Activated naive CD4-positive, alpha-beta T cell treated with anti-CD3 and anti-CD28 coated beads, Interleukin-2, amount 50 U/mL, for 72 hours (primary cell): ENCODE results near the gene SLC25A6. TPM values are rescaled to one million over a fixed set of nuclear protein-coding genes. Genes with fewer than 3 reads are reported as not detected.
"Not testable (repeated sequence)": the region's sequence is repeated elsewhere in the genome, so short reads cannot be mapped to it uniquely, and the experiment has no call there.

Experiments used
- ATAC-seq, 2 donors: fragments of 150-1000 bp; cut with Tn5 transposase; 2 replicates each; pipeline ENCODE4 v1.10.0; 2021; ENCODE audit warnings: mild to moderate bottlenecking in 2 of 2, moderate library complexity in 2 of 2
- DNase-seq, 2 donors: peaks; one replicate each; pipeline ENCODE4 v3.0.0; 2021 to 2022; ENCODE audit warnings: low spot score in 2 of 2
- H3K27ac Mint-ChIP-seq, 2 donors: one replicate each; pipeline ENCODE4 v1.8.0; 2022; ENCODE audit warnings: mild to moderate bottlenecking in 2 of 2, mixed read lengths in 2 of 2
- H3K36me3 Mint-ChIP-seq, 2 donors: one replicate each; pipeline ENCODE4 v1.8.0; 2022; ENCODE audit warnings: mixed read lengths in 2 of 2
- H3K9me3 Mint-ChIP-seq, 2 donors: one replicate each; pipeline ENCODE4 v1.8.0; 2022; ENCODE audit warnings: mixed read lengths in 2 of 2
- total RNA-seq, 2 donors: library from RNA; stranded (reverse); gene quantifications; one replicate each; pipeline ENCODE4 v1.2.3, GENCODE V29; 2022

The SLC25A6 gene
- 100 to 1,000 TPM; 382 to 645 TPM for total RNA-seq

DNA sequence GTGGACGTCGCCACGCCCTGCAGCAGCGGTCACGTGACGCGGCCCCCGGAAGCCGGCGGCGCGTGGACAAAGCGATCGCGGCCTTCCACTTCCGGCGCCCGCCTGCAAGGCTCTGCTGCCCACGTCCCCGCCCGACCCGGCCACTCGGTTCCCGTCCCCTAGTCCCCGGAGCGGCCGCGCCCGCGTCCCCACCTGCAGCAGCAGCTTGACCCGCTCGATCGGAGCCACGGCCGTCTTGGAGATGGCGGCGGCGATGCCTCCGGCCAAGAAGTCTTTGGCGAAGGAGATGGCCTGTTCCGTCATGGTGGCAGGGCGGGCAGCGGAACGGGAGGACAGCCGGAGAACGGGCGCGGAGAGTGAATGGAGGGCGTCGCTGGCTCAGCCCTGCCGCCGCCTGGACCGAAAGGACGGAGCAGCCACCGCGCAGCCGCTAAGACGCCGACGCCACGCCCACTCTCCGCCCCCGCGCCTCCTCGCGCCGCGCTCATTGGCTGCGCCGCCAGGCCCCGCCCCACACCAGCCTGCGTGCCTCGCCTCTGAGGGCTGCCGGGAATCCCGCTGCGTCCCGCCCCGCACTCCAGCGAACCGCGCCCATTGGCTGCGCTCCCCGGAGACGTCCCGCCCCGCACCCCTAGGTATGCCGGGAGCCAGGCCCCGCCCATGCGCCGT, at the start of gene SLC25A6:
Gene SLC25A6, minus strand, starts transcription at position 407 of the 669 bp plus-strand sequence. Its CDS starts 104 bp downstream, at position 303.
- Mint-ChIP-seq H3K27ac (peak within 1 kb of the TSS; percentile 97 to 99), H3K36me3 (peaks cover 47 to 59% of the 10 kb centered on the region in 2 donors), H3K9me3 (no peaks in the 10 kb centered on the region)
- peak; percentile 100 for DNase-seq
- peak; percentile 97 for ATAC-seq

DNA sequence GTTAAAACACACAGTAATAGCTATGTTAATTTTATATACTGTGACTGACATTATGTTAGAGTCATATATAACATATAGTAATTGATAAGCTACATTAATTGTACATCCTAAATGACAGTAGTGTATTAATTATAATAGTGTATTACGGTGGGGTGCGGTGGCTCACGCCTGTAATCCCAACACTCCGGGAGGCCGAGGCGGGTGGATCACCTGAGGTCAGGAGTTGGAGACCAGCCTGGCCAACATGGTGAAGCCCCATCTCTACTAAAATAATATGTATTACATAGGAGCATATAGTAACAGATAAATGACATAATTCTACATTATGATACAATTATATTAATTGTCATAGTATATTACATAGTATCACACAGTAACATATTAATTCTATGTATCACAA, 48.6 kb upstream of the SLC25A6 start:
- no peak for ATAC-seq
- no peak overlapping the region for H3K27ac Mint-ChIP-seq
- DNase-seq, result peak in 1 of 2 donors; percentile 35
- H3K9me3 Mint-ChIP-seq, result peaks cover 18 to 19% of the 10 kb centered on the region in 2 donors
- H3K36me3 Mint-ChIP-seq, result peaks cover 52 to 60% of the 10 kb centered on the region in 2 donors

DNA sequence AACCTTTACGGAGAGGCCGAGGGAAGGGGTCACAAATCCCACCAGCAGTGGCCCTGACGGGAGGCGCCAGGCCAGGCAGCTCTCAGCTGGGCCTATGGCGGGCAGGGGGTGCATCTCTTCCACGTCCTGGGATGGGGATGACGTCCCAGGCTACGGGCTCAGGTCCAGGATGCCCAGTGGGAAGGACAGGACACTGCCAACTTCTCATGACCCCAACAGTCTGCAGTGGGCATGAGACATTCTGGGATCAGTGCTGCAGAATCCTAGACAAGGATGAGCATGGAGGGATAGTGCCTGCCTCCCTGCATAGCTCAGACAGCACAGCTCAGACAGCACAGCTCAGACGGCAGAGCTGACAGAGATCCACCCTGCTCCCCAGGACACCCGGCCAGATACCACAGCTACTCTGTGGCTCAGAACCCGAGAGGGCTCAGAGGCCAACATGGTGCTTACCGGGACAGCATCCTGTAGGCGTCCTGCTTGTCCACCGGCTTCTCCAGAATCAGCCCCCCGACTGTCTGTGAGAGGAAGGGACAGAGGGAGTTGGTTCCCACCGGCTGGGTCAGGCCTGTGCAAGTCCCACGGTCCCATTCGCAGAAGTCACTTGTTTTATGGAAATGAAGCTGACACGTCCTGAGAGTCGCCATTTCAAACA, 43.5 kb upstream of the SLC25A6 start:
- no peak for ATAC-seq
- no peak overlapping the region for H3K27ac Mint-ChIP-seq
- DNase-seq, result peak in 1 of 2 donors; percentile 47
- H3K36me3 Mint-ChIP-seq, result peaks cover 19 to 27% of the 10 kb centered on the region in 2 donors
- peaks cover 0 to 3% of the 10 kb centered on the region in 2 donors for H3K9me3 Mint-ChIP-seq

DNA sequence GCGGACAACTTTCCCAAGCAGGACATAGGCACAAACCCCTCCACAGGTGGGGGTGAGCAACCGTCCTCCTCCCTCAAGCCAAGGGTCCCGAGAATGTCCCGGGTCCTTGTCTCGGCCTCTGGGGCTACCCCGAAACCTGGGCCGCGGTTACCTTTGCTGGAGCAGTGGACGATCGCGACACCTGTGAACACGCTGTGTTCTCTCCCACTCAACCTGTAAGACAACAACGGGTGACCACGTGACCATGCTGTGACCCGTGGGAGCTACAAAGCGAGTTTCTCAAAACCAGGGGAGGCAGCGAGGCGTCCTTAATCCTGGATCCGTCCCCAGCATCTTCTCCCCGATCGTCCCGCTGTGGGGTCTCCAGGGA, 42.9 kb upstream of the SLC25A6 start:
- peaks cover 0 to 3% of the 10 kb centered on the region in 2 donors for H3K9me3 Mint-ChIP-seq
- DNase-seq, result no peak
- ATAC-seq, result no peak
- peaks cover 19 to 27% of the 10 kb centered on the region in 2 donors for H3K36me3 Mint-ChIP-seq
- H3K27ac Mint-ChIP-seq, result no peak overlapping the region

DNA sequence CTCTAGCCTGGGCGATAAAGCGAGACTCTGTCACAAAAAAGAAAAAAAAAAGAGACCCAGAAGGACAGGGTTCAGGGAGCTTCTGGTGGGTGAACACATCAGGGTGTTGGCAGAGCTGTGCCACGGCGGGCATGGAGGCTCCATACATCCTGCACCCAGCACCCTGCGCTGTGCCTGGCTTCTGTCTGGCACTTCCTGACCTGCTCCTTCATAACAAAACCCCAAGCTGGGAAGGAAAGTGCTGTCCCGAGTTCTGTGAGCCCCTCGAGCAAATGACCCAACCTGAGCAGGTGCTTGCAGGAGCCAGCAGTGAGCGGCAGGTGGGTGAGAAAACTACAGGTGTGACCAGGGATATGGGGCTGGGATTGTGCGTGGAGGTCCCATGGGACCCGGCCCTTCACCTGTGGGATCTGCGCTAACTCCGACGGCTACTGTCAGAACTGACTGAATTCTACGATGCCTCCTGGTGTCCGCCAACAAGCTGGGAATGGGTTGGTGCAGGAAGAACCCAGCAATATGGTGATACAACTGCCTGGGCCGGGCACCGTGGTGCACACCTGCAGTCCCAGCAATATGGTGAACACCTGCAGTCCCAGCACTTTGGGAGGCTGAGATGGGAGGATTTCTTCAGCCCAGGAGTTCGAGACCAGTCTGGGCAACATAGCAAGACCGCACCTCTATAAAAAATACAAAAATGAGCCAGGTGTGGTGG, 41.9 kb upstream of the SLC25A6 start:
- Mint-ChIP-seq H3K36me3 (peaks cover 16 to 24% of the 10 kb centered on the region in 2 donors), H3K27ac (no peak overlapping the region), H3K9me3 (peaks cover 0 to 3% of the 10 kb centered on the region in 2 donors)
- ATAC-seq, result no peak
- DNase-seq, result no peak

DNA sequence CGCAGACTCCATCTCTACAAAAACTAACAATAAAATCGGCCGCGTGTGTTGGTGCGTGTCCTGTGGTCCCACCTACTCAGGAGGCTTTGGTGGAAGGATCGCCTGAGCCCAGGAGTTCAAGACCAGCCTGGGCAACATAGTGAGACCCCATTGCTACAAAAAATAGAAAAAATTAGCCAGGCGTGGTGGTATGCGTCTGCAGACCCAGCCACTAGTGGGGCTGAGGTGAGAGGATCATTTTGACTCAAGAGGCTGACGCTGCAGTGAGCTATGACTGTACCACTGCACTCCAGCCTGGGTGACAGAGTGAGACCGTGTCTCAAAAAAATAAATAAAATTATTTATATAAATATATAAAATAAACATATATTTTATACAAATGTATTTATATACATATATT, 38.5 kb upstream of the SLC25A6 start:
- DNase-seq (no peak), ATAC-seq (peak; percentile 60 to 88)
- no peaks in the 10 kb centered on the region for H3K9me3 Mint-ChIP-seq
- peaks cover 9 to 20% of the 10 kb centered on the region in 2 donors for H3K36me3 Mint-ChIP-seq
- peak overlapping the region in 1 of 2 donors; percentile 1 for H3K27ac Mint-ChIP-seq

DNA sequence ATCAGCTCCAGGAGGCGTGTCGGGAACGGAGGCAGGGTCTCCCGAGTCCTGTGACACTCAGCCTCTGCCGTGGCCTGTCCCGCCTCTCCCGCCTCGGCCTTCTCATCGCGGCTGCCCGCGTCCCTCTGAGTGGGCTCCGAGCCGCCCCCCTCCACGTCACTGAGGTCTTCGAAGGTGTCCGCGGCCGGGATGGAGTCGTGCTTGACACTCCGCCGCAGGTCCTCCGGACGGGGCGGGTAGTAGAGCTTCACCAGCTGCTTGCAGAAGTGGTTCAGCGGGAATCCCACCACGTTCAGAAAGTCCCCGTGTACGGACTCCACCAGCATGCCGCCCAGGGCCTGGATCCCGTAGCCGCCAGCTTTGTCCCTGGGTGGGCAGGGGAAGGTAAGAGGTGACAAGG, 35.8 kb upstream of the SLC25A6 start:
- DNase-seq (peak in 1 of 2 donors; percentile 53), ATAC-seq (no peak)
- Mint-ChIP-seq H3K9me3 (peaks cover 15 to 19% of the 10 kb centered on the region in 2 donors), H3K36me3 (peaks cover 35 to 43% of the 10 kb centered on the region in 2 donors), H3K27ac (no peak overlapping the region)

DNA sequence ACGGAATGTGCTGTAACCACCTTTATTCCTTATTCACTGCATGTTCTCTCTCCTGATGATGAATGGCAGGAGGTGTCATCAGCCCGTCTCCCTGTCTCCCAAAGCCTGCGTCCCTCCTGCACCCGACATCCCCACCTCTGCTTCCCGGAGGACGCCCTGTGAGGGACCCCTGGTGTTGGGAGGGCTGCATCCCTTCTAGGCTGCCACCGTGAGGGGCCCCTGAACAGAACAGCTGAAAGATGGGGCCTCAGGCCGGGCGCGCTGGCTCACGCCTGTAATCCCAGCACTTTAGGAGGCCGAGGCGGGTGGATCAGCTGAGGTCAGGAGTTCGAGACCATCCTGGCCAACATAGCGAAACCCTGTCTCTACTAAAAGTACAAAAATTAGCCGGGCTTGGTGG, 34.4 kb upstream of the SLC25A6 start:
- H3K36me3 Mint-ChIP-seq, result peaks cover 48 to 55% of the 10 kb centered on the region in 2 donors
- H3K9me3 Mint-ChIP-seq, result peaks cover 19% of the 10 kb centered on the region in 2 donors
- peak overlapping the region in 1 of 2 donors; percentile 63 for H3K27ac Mint-ChIP-seq
- DNase-seq, result peak in 1 of 2 donors; percentile 44
- not testable (repeated sequence) for ATAC-seq

DNA sequence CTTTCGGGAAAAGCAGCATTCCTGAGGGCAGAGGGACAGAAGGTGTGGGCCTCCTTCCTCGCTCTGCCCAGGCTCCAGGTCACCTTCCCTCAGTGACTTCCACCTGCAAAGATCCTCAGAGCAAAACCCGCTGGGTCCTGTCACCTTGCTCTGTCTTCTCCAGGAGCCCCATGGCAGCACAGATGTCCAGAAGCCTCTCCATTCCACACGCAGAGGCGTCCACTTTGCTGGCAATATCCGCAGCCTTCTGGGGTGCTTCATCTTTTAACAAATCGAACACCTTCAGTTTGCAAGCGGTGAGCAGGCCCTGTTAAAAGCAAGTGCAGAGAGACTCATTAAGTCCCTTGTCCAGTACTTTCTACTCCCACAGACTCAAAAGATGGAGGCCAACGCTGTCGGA, 33.5 kb upstream of the SLC25A6 start:
- Mint-ChIP-seq H3K9me3 (peaks cover 19% of the 10 kb centered on the region in 2 donors), H3K27ac (no peak overlapping the region), H3K36me3 (peaks cover 52 to 57% of the 10 kb centered on the region in 2 donors)
- DNase-seq (peak in 1 of 2 donors; percentile 9), ATAC-seq (no peak)

DNA sequence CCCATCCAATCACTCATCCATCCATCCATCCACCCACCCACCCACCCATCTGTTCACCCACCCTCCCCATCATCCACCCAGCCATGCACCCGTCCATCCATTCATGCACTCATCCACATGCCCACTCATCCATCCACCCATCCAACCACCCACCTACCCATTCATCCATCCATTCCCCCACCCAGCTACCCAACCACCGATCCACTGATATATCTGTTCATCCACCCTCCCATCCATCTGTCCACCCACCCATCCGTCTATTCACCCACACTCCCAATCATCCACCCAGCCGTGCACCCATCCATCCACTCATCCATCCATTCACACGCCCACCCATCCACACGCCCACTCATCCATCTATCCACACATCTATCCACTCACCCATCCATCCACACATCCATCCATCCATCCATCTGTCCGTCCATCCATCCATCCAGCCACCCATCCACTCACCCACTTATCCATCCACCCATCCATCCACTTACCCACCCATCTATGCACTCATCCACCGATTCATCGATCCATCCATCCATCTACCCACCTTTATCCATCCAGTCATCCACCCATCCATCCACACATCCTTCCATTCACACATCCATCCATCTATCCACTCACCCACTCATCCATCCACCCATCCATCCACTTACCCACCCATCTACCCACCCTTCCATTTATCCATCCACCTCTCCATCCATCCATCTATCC, 32.4 kb upstream of the SLC25A6 start:
- peaks cover 19 to 25% of the 10 kb centered on the region in 2 donors for H3K9me3 Mint-ChIP-seq
- no peak overlapping the region for H3K27ac Mint-ChIP-seq
- H3K36me3 Mint-ChIP-seq, result peaks cover 62 to 67% of the 10 kb centered on the region in 2 donors
- peak in 1 of 2 donors; percentile 34 for DNase-seq
- no peak for ATAC-seq

DNA sequence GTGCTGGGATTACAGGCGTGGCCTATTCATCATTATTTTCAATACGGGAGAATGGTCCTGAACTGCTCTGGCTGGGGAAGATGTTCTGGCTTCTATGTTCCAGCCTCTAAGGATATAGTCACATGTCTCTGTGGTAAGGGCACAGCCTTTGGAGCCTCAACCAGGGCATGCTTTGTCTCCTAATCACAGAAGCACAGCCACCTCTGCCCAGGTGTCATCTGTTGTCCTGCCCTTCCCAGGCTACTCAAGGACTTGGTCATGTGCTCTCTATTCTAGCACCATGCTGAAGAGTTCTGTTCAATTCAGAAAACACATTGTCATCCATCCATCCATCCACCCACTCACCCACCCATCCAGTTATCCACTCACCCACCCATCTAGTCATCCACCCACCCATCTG, 31.3 kb upstream of the SLC25A6 start:
- Mint-ChIP-seq H3K36me3 (peaks cover 62 to 67% of the 10 kb centered on the region in 2 donors), H3K27ac (no peak overlapping the region), H3K9me3 (peaks cover 19 to 25% of the 10 kb centered on the region in 2 donors)
- DNase-seq, result no peak
- no peak for ATAC-seq

DNA sequence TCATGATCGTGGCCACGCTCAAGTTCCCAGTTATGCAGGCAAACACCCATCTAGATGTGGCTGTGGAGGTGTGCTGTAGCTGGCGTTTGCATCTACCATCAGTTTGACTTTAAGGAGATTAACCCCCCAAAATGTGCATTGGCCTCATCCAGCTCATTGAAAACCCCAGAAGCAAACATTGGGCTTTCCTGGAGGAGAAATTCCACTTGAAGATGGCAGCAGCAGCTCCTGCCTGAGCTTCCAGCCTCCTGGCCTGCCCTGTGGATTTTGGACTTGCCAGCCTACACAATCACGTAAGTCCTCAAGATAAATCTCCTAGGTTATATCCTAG, 30.2 kb upstream of the SLC25A6 start:
- Mint-ChIP-seq H3K36me3 (peaks cover 62 to 63% of the 10 kb centered on the region in 2 donors), H3K9me3 (peaks cover 19 to 25% of the 10 kb centered on the region in 2 donors), H3K27ac (peak overlapping the region in 1 of 2 donors; percentile 26)
- DNase-seq, result no peak
- ATAC-seq, result no peak

DNA sequence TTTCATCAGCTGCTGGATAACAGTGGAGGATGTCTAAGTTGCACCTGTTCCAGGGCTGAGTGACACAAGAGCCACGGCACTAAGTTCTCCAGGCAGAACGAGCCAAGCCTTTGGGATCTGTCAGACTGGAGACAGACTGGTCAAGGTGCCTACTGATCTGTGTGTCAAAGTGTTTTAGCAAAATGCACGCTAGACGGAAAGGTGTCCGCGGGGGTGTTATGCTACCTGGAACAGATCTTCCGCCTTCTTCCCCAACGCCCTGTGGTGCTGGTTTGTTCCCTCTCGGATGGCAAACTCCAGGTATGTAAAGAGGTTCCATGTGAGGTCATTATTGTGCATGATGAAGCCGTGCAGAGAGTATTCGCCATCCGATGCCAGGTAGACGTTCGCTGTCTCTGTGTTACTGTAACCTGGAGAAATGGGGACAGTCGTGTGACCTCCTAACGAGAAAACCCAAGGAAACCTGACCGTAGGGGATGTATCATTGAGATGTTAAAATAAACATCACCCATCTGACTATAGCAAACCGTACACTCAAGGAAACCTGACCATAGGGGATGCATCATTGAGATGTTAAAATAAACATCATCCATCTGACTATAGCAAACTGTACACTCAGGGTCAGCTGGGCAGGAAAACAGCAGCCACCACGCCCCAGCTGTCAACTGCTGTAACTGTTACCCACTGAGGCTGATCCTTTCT, 29.7 kb upstream of the SLC25A6 start:
- Mint-ChIP-seq H3K27ac (peak overlapping the region in 1 of 2 donors; percentile 26), H3K9me3 (peaks cover 19 to 25% of the 10 kb centered on the region in 2 donors), H3K36me3 (peaks cover 58 to 62% of the 10 kb centered on the region in 2 donors)
- DNase-seq (peak in 1 of 2 donors; percentile 28), ATAC-seq (no peak)

DNA sequence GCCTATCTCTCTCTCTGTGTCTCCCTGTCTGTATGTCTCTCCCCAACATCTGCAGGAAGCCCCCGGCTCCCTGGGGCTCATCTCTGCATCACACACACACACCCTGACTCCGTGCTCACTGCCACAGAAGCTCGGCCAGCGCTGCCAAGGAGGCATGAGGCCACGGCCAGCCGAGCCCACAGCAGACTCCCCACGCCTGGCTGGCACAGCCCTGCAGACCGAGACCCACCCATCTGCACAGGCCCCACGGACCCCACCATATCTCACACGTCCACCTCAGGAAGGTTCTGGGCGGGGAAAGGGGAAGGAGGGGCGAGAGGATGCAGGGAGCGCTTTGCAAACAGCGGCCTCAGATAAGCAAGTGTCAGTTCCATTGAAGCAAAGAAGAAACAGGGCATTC, 28.5 kb upstream of the SLC25A6 start:
- DNase-seq (peak in 1 of 2 donors; percentile 40), ATAC-seq (no peak)
- H3K27ac Mint-ChIP-seq, result peak overlapping the region; percentile 72 to 82
- H3K36me3 Mint-ChIP-seq, result peaks cover 46 to 52% of the 10 kb centered on the region in 2 donors
- H3K9me3 Mint-ChIP-seq, result peaks cover 19 to 25% of the 10 kb centered on the region in 2 donors

DNA sequence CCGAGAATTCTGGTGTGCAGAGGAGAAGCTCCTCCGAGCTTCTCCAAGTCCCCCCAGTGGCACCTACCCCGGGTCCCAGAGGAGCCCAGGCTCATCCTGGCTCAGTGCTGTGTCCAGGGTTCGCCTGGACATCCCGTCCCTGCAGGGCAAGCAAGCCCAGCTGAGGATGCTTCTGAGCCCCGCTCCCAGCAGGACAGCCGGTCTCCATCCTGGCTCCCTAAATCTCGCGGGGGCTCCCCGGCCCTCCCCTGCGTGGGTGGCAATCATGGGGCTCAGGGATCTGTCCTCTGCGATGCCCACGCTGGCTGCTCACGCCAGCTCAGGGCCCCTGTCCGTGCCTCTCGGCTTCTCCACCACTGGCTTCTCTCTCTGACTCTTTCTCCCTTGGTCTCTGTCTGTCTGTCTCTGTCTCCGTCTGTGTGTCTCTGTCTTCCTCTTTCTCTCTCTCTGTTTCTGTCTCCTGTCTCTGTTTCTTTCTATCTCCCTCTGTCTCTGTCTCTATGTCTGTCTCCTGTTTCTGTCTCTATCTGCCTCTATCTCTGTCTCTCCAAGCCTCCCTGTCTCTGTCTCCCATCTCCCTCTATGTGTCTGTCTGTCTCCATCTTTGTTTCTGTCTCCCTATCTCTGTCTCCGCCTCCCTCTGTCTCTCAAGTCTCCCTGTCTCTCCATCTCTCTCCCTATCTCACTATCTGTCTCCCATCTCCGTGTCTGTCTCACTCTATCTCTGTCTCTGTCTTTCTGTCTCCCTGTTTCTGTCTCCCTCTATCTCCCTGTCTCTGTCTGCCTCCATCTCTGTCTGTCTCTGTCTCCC, 27.8 kb upstream of the SLC25A6 start:
- Mint-ChIP-seq H3K36me3 (peaks cover 40 to 46% of the 10 kb centered on the region in 2 donors), H3K27ac (peak overlapping the region; percentile 72 to 82), H3K9me3 (peaks cover 14 to 21% of the 10 kb centered on the region in 2 donors)
- ATAC-seq (no peak), DNase-seq (no peak)
